Astrocyte of the spinal cord (primary cell): ENCODE results near the gene ADAMTS19.
"Not testable (repeated sequence)": the region's sequence is repeated elsewhere in the genome, so short reads cannot be mapped to it uniquely, and the experiment has no call there.

ENCODE experiments used
- DNase-seq: peaks from one replicate; pipeline ENCODE4 v3.0.0; 2011; ENCODE audit warnings: low read depth, low spot score
- H3K4me3 ChIP-seq: 2 replicates; pipeline ENCODE4 v1.5.1; 2011; ENCODE audit warnings: low read depth, mild to moderate bottlenecking, low read length, moderate library complexity
- CTCF ChIP-seq: IDR thresholded peaks from 2 replicates; pipeline ENCODE4 v1.5.1; 2012; ENCODE audit warnings: low read depth, mild to moderate bottlenecking, low read length, inconsistent platforms
- in situ Hi-C: cut with HindIII; loops from 2 replicates; pipeline ENCODE4 v1.10.0; 2017; ENCODE audit warnings: low sequenced_read_pairs

The ADAMTS19 gene

GRCh38 chr5:129426071-129426470 lies 34.0 kb upstream of the ADAMTS19 start:
- in situ Hi-C loops, result no loop called here
- no peak for TF ChIP-seq CTCF
- DNase-seq, result no peak
- no peak overlapping the region for H3K4me3 ChIP-seq

DNA sequence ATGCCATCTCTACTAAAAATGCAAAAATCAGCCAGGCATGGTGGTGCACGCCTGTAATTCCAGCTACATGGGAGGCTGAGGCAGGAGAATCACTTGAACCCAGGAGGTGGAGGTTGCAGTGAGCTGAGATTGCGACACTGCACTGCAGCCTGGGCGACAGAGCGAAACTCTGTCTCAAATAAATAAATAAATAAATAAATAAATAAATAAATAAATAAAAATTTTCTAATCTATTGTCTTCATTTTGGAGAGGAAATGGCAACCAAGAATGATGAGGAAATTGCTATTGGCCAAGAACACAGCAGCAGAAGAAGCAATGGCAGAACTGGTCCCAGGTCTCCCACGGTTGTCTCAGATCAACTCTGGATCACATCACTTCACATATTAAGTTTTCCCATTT lies 31.5 kb upstream of the ADAMTS19 start:
- DNase-seq, H3K4me3 ChIP-seq, in situ Hi-C loops: not testable (repeated sequence)

GRCh38 chr5:129431406-129431805 lies 28.7 kb upstream of the ADAMTS19 start:
- no peak for DNase-seq
- in situ Hi-C loops, result no loop called here
- TF ChIP-seq CTCF, result no peak
- H3K4me3 ChIP-seq, result no peak overlapping the region

DNA sequence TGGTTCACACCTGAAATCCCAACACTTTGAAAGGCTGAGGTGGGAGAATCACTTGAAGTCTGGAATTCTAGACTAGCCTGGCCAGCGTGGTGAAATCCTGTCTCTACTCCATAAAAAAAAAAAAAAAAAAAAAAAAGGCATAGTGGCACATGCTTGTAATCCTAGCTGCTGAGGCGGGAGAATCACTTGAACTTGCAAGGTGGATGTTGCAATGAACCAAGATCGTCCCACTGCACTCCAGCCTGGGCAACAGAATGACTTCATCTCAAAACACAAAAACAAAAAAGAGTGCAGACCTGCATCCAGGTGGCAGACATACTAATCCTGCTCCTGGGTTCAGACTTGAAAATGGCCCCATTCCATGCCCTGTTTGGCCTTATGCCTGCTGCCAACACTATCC lies 21.8 kb upstream of the ADAMTS19 start:
- no peak for DNase-seq
- in situ Hi-C loops, result no loop called here
- TF ChIP-seq CTCF, result no peak
- no peak overlapping the region for H3K4me3 ChIP-seq

GRCh38 chr5:129440424-129440823 lies 19.7 kb upstream of the ADAMTS19 start:
- H3K4me3 ChIP-seq, result no peak overlapping the region
- DNase-seq, result no peak
- no peak for TF ChIP-seq CTCF
- in situ Hi-C loops, result no loop called here

DNA sequence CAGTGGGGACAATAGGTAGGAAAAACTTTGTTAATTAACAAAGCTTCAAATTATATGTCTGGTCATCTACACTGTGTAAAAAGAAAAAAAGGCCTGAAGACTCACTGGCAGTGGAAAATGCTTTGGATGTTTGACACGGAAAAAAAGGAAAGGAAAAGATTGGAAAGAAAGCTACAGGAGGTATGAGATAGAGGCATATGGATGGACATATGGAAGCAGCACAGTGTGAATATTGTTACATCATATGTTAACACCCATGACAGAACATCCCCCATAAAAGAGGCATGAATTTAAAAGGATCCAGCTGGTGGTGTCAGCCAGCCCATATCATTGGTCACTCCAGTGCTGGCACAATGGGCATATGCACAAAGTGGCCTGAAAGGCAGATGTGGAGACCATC lies 19.0 kb upstream of the ADAMTS19 start:
- TF ChIP-seq CTCF, result no peak
- no peak overlapping the region for H3K4me3 ChIP-seq
- DNase-seq, result no peak
- in situ Hi-C loops, result no loop called here

- no peak for TF ChIP-seq CTCF
- in situ Hi-C loops, result no loop called here
- no peak overlapping the region for H3K4me3 ChIP-seq
- no peak for DNase-seq
Observed at GRCh38 chr5:129445379-129445778, 14.7 kb upstream of the ADAMTS19 start.
